Measurements from ENCODE around the gene MESD. TPM values are rescaled to one million over a fixed set of nuclear protein-coding genes. Genes with fewer than 3 reads are reported as not detected.

MESD gene
- 1 to 10 TPM; 5.3 to 9.4 (median 6.5) TPM for total RNA-seq
- polyA plus RNA-seq = 1 to 10 TPM; 4.6 to 8.6 (median 7.1) TPM
- long read RNA-seq, donor 1, full-length matches to known transcripts = 10 of 11 reads
- long read RNA-seq, donor 1, partial matches to known transcripts = 0 of 11 reads
- long read RNA-seq, donor 1, other reads (novel, unspliced or antisense) = 1 of 11 reads
- long read RNA-seq, donor 2, full-length matches to known transcripts = 9 of 9 reads
- long read RNA-seq, donor 2, partial matches to known transcripts = 0 of 9 reads
- long read RNA-seq, donor 2, other reads (novel, unspliced or antisense) = 0 of 9 reads

GRCh38 chr15:80989518-80990478 lies at the start of gene MESD:
MESD (minus strand) TSS chr15:80989819; CDS start chr15:80989791, 28 bp downstream.
- WGBS, 3 donors = 1% methylated on average over 42 to 63 of the region's 63 CpGs
- no peaks in the 10 kb centered on the region for H3K9me3 ChIP-seq
- peak within 1 kb of the TSS; percentile 90 for H3K27ac ChIP-seq
- H3K4me3 ChIP-seq = peak within 1 kb of the TSS; percentile 94
- H3K36me3 ChIP-seq (ENCODE audit: insufficient read depth in 1 of 2, low read depth in 1 of 2) = no peaks in the 10 kb centered on the region
- DNase-seq (peak; percentile 98 to 99), ATAC-seq (peak; percentile 99 to 100 (median 100))
- H3K27me3 ChIP-seq (ENCODE audit: insufficient read depth in 3 of 3, low read length in 2 of 3) = no peaks in the 10 kb centered on the region
- intact Hi-C loops (cut with DNase I) = loop anchor here in 1 of 2 donors (10.0 kb wide), 1 partner anchor 275 kb away; no protein-coding TSS in a partner anchor
- H3K4me1 ChIP-seq = peaks cover 42% of the 10 kb centered on the region
- TF ChIP-seq CTCF (IDR thresholded peaks at IDR 0.05) = no peak

- no peaks in the 10 kb centered on the region for H3K9me3 ChIP-seq
- ATAC-seq = no peak
- TF ChIP-seq CTCF (IDR thresholded peaks at IDR 0.05) = no peak
- no peaks in the 10 kb centered on the region for H3K27me3 ChIP-seq (ENCODE audit: insufficient read depth in 3 of 3, low read length in 2 of 3)
- H3K4me3 ChIP-seq = no peak overlapping the region
- no peak overlapping the region for H3K27ac ChIP-seq
- H3K4me1 ChIP-seq = no peaks in the 10 kb centered on the region
- DNase-seq = no peak
- 44 to 52% (median 45%) methylated on average over 4 of the region's 4 CpGs for WGBS, 3 donors
- intact Hi-C loops (cut with DNase I) = no loop called here
- H3K36me3 ChIP-seq (ENCODE audit: insufficient read depth in 1 of 2, low read depth in 1 of 2) = no peaks in the 10 kb centered on the region
These were observed 49.5 kb upstream of the MESD start for GRCh38 chr15:81038975-81039607.

DNA sequence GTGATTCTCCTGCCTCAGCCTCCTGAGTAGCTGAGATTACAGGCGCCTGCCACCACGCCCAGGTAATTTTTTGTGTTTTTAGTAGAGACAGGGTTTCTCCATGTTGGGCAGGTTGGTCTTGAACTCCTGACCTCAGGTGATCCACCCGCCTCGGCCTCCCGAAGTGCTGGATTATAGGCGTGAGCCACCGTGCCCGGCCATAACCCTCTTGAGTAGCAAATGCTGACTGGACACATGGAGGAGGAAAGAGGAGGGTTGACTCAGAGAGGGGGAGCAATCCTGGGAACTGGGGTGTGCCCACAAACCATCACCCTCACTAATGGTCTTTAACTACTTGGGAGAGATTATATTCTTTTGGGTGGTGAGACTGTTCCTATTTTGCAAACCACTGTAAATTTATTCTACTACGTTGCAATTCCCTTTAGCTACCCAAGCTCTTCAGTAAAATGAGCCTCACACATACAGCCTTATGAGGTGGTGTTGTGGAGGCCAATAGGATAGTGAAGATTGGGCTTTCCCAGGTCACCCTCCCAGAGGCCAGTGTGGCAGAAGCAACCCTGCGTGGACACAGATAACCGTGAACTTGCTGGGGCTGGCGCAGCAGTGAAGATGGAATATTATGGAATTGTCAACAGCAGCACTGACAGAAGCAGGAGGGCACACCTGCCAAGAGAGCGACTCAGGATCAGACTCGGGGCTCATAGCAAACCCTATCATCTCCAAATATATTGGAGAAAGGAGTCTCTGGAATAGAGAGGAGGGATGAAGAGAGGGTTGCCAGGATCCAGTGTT lies 48.5 kb upstream of the MESD start:
- Histone ChIP-seq H3K4me3 (no peak overlapping the region), H3K9me3 (no peaks in the 10 kb centered on the region), H3K36me3 (ENCODE audit: insufficient read depth in 1 of 2, low read depth in 1 of 2) (no peaks in the 10 kb centered on the region), H3K27me3 (ENCODE audit: insufficient read depth in 3 of 3, low read length in 2 of 3) (no peaks in the 10 kb centered on the region), H3K27ac (no peak overlapping the region), H3K4me1 (no peaks in the 10 kb centered on the region)
- DNase-seq = no peak
- no peak for TF ChIP-seq CTCF (IDR thresholded peaks at IDR 0.05)
- 93 to 95% (median 94%) methylated on average over 12 to 14 of the region's 14 CpGs for WGBS, 3 donors
- ATAC-seq = no peak
- intact Hi-C loops (cut with DNase I) = no loop called here

GRCh38 chr15:81033508-81033907 lies 43.9 kb upstream of the MESD start:
- H3K4me3 ChIP-seq = no peak overlapping the region
- H3K36me3 ChIP-seq (ENCODE audit: insufficient read depth in 1 of 2, low read depth in 1 of 2) = no peaks in the 10 kb centered on the region
- no peaks in the 10 kb centered on the region for H3K9me3 ChIP-seq
- TF ChIP-seq CTCF (IDR thresholded peaks at IDR 0.05) = no peak
- no peak for DNase-seq
- no peaks in the 10 kb centered on the region for H3K4me1 ChIP-seq
- no peaks in the 10 kb centered on the region for H3K27me3 ChIP-seq (ENCODE audit: insufficient read depth in 3 of 3, low read length in 2 of 3)
- ATAC-seq = no peak
- WGBS, 3 donors = 38 to 54% (median 42%) methylated on average over 2 of the region's 2 CpGs
- intact Hi-C loops (cut with DNase I) = no loop called here
- H3K27ac ChIP-seq = no peak overlapping the region
